Transverse colon (tissue), 4 donors: ENCODE results near the gene SPG11. TPM values are rescaled to one million over a fixed set of nuclear protein-coding genes. Genes with fewer than 3 reads are reported as not detected.

Source experiments
- DNase-seq: peaks from one replicate; pipeline ENCODE4 v3.0.0-alpha.2; 2019
- H3K27ac ChIP-seq, 4 donors: fragments of 200-600 bp; sonication (generic); 2 replicates each; pipeline ENCODE4 v1.5.1; 2016 to 2018; ENCODE audit warnings: inconsistent platforms in 4 of 4
- H3K27me3 ChIP-seq: fragments of 200-600 bp; sonication (generic); 2 replicates; pipeline ENCODE4 v1.5.1; 2017; ENCODE audit warnings: inconsistent platforms
- H3K36me3 ChIP-seq, 4 donors: fragments of 200-600 bp; sonication (generic); 2 replicates each; pipeline ENCODE4 v1.5.1; 2017 to 2019; ENCODE audit warnings: inconsistent platforms in 4 of 4
- H3K4me1 ChIP-seq, 4 donors: fragments of 200-600 bp; sonication (generic); 2 replicates each; pipeline ENCODE4 v1.5.1; 2017 to 2020; ENCODE audit warnings: inconsistent platforms in 4 of 4
- H3K4me3 ChIP-seq, 4 donors: fragments of 200-600 bp; sonication (generic); 1 replicate in 1 of 4; 2 replicates in 3 of 4; pipeline versions ENCODE4 v1.5.1 to v1.6.1; 2017 to 2019; ENCODE audit warnings: inconsistent platforms in 4 of 4
- H3K9me3 ChIP-seq, 2 donors: fragments of 200-600 bp; sonication (generic); 2 replicates each; pipeline ENCODE4 v1.5.1; 2017 to 2019; ENCODE audit warnings: inconsistent platforms in 2 of 2
- EP300 ChIP-seq: sonication (generic); formaldehyde crosslinking; IDR thresholded peaks from one replicate; pipeline ENCODE4 v1.6.1; 2017; ENCODE audit warnings: antibody characterized with exemption, low read depth
- POLR2A ChIP-seq: fragments of 450-650 bp; IDR thresholded peaks from one replicate; pipeline ENCODE4 v1.6.1; 2016; ENCODE audit warnings: antibody characterized with exemption, mild to moderate bottlenecking, moderate library complexity
- POLR2AphosphoS5 ChIP-seq, 3 donors: sonication (generic); formaldehyde crosslinking; IDR thresholded peaks; one replicate each; pipeline ENCODE4 v1.6.1; 2016; ENCODE audit warnings: antibody characterized with exemption in 3 of 3
- in situ Hi-C, 4 donors: fragments of 200-750 bp; cut with MboI; loops; one replicate each; pipeline versions ENCODE4 v1.15.0 to v1.15.1; 2017; ENCODE audit warnings: low sequenced_read_pairs in 3 of 4, low pct_ligation_motif_present in 1 of 4, low pct_unique_long_range_greater_than_20kb in 1 of 4
- intact Hi-C: fragments of 100-400 bp; cut with DNase I; formaldehyde crosslinking; loops from one replicate; pipeline ENCODE4 v1.15.1; 2023; ENCODE audit warnings: low total_unique reads
- small RNA-seq, 4 donors: library from RNA; depleted of rRNA; stranded (forward); fragments of <200 nt; gene quantifications; one replicate each; pipeline ENCODE3, GENCODE V24; 2016
- total RNA-seq, 4 donors: library from RNA; depleted of rRNA; stranded (reverse); fragments of >200 nt; gene quantifications; one replicate each; pipeline ENCODE4 v1.1.0, GENCODE V29; 2016
- TF ChIP-seq, protein P1 (sequence below), 5 experiments: fragments of 200-600 bp in 3 of 5; fragments of 450-650 bp in 2 of 5; sonication (generic) in 3 of 5; IDR thresholded peaks; 1 replicate in 2 of 5; 2 replicates in 3 of 5; pipeline ENCODE4 v1.5.1; 2016 to 2017; ENCODE audit warnings: antibody characterized with exemption in 5 of 5, inconsistent platforms in 3 of 5, mild to moderate bottlenecking in 2 of 5, moderate library complexity in 1 of 5

SPG11 gene
- total RNA-seq, 4 donors from 2014 or later, result 79.7 to 149 (median 103) TPM

DNA sequence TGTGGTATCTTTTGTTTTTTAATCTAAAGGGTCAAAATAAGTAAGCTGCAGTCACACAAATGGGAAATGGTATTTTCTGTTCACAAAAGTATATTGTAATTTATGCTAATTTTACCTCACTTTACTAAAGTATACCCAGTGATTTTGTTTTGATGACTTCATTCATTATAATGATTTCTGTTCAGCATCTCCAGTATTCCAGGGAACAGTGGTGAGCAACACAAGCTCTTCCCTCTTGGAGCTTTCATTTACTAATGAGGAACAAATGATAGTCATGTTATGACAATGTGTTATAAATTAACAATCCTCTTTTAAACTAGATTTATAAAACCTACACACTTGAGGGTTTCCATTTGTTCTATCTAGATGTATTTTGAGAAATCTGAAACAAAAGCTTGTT lies 147.0 kb downstream of the SPG11 start:
- in situ Hi-C loops, result no loop called here
- no peak for DNase-seq
- Histone ChIP-seq H3K9me3 (no peaks in the 10 kb centered on the region), H3K27me3 (no peaks in the 10 kb centered on the region), H3K36me3 (peaks cover 0 to 31% (median 7%) of the 10 kb centered on the region in 4 donors), H3K4me1 (no peaks in the 10 kb centered on the region), H3K27ac (no peak overlapping the region), H3K4me3 (no peak overlapping the region)
- intact Hi-C loops, result no loop called here
- TF ChIP-seq, protein P1, sequence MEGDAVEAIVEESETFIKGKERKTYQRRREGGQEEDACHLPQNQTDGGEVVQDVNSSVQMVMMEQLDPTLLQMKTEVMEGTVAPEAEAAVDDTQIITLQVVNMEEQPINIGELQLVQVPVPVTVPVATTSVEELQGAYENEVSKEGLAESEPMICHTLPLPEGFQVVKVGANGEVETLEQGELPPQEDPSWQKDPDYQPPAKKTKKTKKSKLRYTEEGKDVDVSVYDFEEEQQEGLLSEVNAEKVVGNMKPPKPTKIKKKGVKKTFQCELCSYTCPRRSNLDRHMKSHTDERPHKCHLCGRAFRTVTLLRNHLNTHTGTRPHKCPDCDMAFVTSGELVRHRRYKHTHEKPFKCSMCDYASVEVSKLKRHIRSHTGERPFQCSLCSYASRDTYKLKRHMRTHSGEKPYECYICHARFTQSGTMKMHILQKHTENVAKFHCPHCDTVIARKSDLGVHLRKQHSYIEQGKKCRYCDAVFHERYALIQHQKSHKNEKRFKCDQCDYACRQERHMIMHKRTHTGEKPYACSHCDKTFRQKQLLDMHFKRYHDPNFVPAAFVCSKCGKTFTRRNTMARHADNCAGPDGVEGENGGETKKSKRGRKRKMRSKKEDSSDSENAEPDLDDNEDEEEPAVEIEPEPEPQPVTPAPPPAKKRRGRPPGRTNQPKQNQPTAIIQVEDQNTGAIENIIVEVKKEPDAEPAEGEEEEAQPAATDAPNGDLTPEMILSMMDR (IDR thresholded peaks at IDR 0.05), result no peak
- TF ChIP-seq POLR2AphosphoS5 (IDR thresholded peaks at IDR 0.05) (no peak), POLR2A (no peak), EP300 (no peak)

Small RNA genes within 50 kb of the gene (small RNA-seq; reads per million reads assigned to genes)
- gene RF00019, result 0 reads per million in 4 donors

Other genes with a start within 250 kb of the SPG11 start
- gene CTDSPL2, start 236.0 kb downstream of the SPG11 start, total RNA-seq, result 10 to 100 TPM; 52.0 to 84.8 (median 62.8) TPM
- gene EIF3J, start 126.5 kb downstream of the SPG11 start, total RNA-seq, result 10 to 100 TPM; 27.7 to 55.6 (median 42.2) TPM
- gene PATL2, start 47.7 kb upstream of the SPG11 start, total RNA-seq, result 10 to 100 TPM in 1 of 4 donors, 1 to 10 TPM in 3; 3.0 to 40.0 (median 4.4) TPM
- gene B2M, start 47.9 kb upstream of the SPG11 start, total RNA-seq, result 1,000 to 10,000 TPM; 1,352 to 7,131 (median 5,706) TPM
- 10 to 100 TPM in 3 of 4 donors, 1 to 10 TPM in 1; 5.6 to 17.3 (median 13.7) TPM for gene TRIM69, start 72.9 kb upstream of the SPG11 start, total RNA-seq